ENCODE measurements around the gene NEK6.

Gene NEK6

DNA sequence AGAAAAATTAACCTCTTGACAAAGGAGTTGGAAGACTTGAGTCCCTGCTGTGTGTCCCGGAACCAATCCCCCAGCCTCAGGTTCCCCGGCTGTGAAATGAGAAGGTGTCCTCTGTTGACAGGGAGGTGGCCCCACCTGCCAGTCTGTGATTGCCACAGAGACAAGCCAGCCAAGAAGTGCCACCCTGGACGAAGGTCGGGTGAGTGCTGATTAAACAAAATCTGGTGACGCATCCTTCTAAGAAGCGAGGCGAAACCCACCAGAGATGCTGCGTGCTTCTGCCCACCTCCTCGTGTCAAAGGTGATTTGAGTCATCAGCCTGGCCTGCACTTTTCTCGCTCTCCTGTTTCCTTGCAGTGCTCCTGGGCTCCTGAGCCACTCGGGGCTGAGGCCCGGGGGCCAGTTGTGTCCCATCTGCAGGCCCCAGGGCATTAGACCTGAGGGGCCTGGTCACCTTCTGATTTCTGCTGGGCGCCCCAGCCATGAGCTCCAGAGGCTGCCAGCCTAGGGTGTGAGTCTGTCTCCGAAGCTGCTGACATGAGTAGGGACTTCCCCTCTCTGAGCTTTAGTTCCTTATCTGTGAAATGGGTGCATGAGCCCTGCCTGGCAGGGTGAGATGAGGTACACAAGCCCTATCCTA lies 28.7 kb downstream of the NEK6 start:
- TF ChIP-seq SIN3A (IDR thresholded peaks at IDR 0.05; ENCODE audit: borderline replicate concordance, insufficient read depth, low read length) (no peak), TAF1 (IDR thresholded peaks at IDR 0.05; ENCODE audit: borderline replicate concordance, insufficient read depth, low read length) (no peak), FOXP2 (optimal IDR thresholded peaks at IDR 0.05; ENCODE audit: borderline replicate concordance, extremely low read depth, extremely low read length, insufficient read depth) (no peak), POLR2AphosphoS5 (IDR thresholded peaks at IDR 0.05; ENCODE audit: low read depth, low read length) (no peak), REST (IDR thresholded peaks at IDR 0.05; ENCODE audit: insufficient read depth in 1 of 2, low read depth in 2 of 2, low read length in 2 of 2) (no peak)

DNA sequence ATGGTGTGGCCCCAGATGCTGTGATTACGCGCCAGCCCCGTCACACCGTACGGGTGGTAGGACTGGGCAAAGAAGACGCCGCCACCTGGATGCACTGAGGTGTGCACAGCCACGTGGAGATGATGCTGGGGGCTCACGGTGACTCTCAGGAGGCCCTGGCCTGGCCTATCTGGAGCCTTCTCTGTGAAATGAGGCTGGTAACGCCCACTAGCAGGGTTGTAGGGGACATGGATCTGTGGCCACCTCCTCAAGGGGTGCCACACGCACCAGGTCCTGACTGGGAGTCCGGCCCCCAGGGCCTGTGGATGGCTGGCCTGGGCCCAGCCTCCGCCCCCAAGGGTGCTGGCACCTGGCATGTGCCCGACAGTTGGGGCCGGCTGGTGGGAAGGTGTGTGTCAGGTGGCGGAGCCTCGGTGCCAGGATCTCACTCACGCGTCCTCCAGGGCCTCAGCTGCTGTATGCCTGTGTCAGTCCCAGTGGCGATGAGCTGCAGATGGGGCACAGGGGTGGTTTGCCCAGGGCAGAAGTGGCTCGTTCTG lies 32.4 kb downstream of the NEK6 start:
- TF ChIP-seq FOXP2 (optimal IDR thresholded peaks at IDR 0.05; ENCODE audit: borderline replicate concordance, extremely low read depth, extremely low read length, insufficient read depth) (no peak), TAF1 (IDR thresholded peaks at IDR 0.05; ENCODE audit: borderline replicate concordance, insufficient read depth, low read length) (no peak), POLR2AphosphoS5 (IDR thresholded peaks at IDR 0.05; ENCODE audit: low read depth, low read length) (no peak), SIN3A (IDR thresholded peaks at IDR 0.05; ENCODE audit: borderline replicate concordance, insufficient read depth, low read length) (no peak), REST (IDR thresholded peaks at IDR 0.05; ENCODE audit: insufficient read depth in 1 of 2, low read depth in 2 of 2, low read length in 2 of 2) (no peak)

- TF ChIP-seq POLR2AphosphoS5 (IDR thresholded peaks at IDR 0.05; ENCODE audit: low read depth, low read length) = no peak
- no peak for TF ChIP-seq REST (IDR thresholded peaks at IDR 0.05; ENCODE audit: insufficient read depth in 1 of 2, low read depth in 2 of 2, low read length in 2 of 2)
- TF ChIP-seq FOXP2 (optimal IDR thresholded peaks at IDR 0.05; ENCODE audit: borderline replicate concordance, extremely low read depth, extremely low read length, insufficient read depth) = no peak
- TF ChIP-seq SIN3A (IDR thresholded peaks at IDR 0.05; ENCODE audit: borderline replicate concordance, insufficient read depth, low read length) = no peak
- no peak for TF ChIP-seq TAF1 (IDR thresholded peaks at IDR 0.05; ENCODE audit: borderline replicate concordance, insufficient read depth, low read length)
These were observed 33.2 kb downstream of the NEK6 start for GRCh38 chr9:124290743-124291554.

- TF ChIP-seq SIN3A (IDR thresholded peaks at IDR 0.05; ENCODE audit: borderline replicate concordance, insufficient read depth, low read length) (no peak), REST (IDR thresholded peaks at IDR 0.05; ENCODE audit: insufficient read depth in 1 of 2, low read depth in 2 of 2, low read length in 2 of 2) (no peak), FOXP2 (optimal IDR thresholded peaks at IDR 0.05; ENCODE audit: borderline replicate concordance, extremely low read depth, extremely low read length, insufficient read depth) (no peak), POLR2AphosphoS5 (IDR thresholded peaks at IDR 0.05; ENCODE audit: low read depth, low read length) (no peak), TAF1 (IDR thresholded peaks at IDR 0.05; ENCODE audit: borderline replicate concordance, insufficient read depth, low read length) (no peak)
These were observed 34.1 kb downstream of the NEK6 start for GRCh38 chr9:124291801-124292396.

Data from PFSK-1 (cell line).